Endodermal cell (in vitro differentiated cells): ENCODE results near the gene CSTPP1. TPM values are rescaled to one million over a fixed set of nuclear protein-coding genes. Genes with fewer than 3 reads are reported as not detected.

Experiments
- DNase-seq: peaks from one replicate; pipeline ENCODE4 v3.0.0-alpha.2; 2017
- H3K27ac ChIP-seq: 2 replicates; pipeline ENCODE4 v1.5.1; 2013; ENCODE audit warnings: mild to moderate bottlenecking, low read depth, low read length, moderate library complexity
- H3K27me3 ChIP-seq: 2 replicates; pipeline ENCODE4 v1.6.1; 2013; ENCODE audit warnings: mild to moderate bottlenecking, low read length, moderate library complexity; ENCODE audit not compliant: insufficient read depth, control insufficient read depth, poor library complexity, severe bottlenecking
- H3K36me3 ChIP-seq: 2 replicates; pipeline ENCODE4 v1.7.0; 2013; ENCODE audit warnings: mild to moderate bottlenecking, low read length, moderate library complexity; ENCODE audit not compliant: control insufficient read depth, insufficient read depth
- H3K4me1 ChIP-seq: one replicate; pipeline ENCODE4 v1.7.0; 2013; ENCODE audit warnings: low read length; ENCODE audit not compliant: control insufficient read depth, insufficient read depth
- H3K4me3 ChIP-seq: 2 replicates; pipeline ENCODE4 v1.5.1; 2013; ENCODE audit warnings: mild to moderate bottlenecking, low read length, moderate library complexity
- H3K9ac ChIP-seq: 2 replicates; pipeline ENCODE4 v1.6.1; 2013; ENCODE audit warnings: mild to moderate bottlenecking, low read length, moderate library complexity; ENCODE audit not compliant: poor library complexity, severe bottlenecking; ENCODE audit errors: extremely low read depth
- H3K9me3 ChIP-seq: 2 replicates; pipeline ENCODE4 v1.6.1; 2013; ENCODE audit warnings: mild to moderate bottlenecking, low read length, moderate library complexity; ENCODE audit not compliant: control insufficient read depth
- H3K27ac Mint-ChIP-seq: 2 replicates; pipeline ENCODE4 v1.8.0; 2020; ENCODE audit warnings: mixed read lengths
- H3K27me3 Mint-ChIP-seq: 2 replicates; pipeline ENCODE4 v1.8.0; 2021; ENCODE audit warnings: mild to moderate bottlenecking, mixed read lengths; ENCODE audit not compliant: insufficient read depth
- H3K36me3 Mint-ChIP-seq: 2 replicates; pipeline ENCODE4 v1.8.0; 2020; ENCODE audit warnings: low read depth, mixed read lengths
- H3K4me1 Mint-ChIP-seq: 2 replicates; pipeline ENCODE4 v1.8.0; 2020; ENCODE audit warnings: mixed read lengths
- H3K4me3 Mint-ChIP-seq: 2 replicates; pipeline ENCODE4 v1.8.0; 2020; ENCODE audit warnings: mild to moderate bottlenecking, moderate library complexity, mixed read lengths
- H3K9me3 Mint-ChIP-seq: 2 replicates; pipeline ENCODE4 v1.8.0; 2020; ENCODE audit warnings: mild to moderate bottlenecking, mixed read lengths
- CTCF ChIP-seq: fragments of 200-600 bp; sonication (generic); conservative IDR thresholded peaks from 2 replicates; pipeline ENCODE4 v1.5.0; 2021; ENCODE audit warnings: antibody characterized with exemption, mild to moderate bottlenecking
- WGBS, 2 experiments: methylation state at CpG; one replicate each; pipeline versions ENCODE4 v1.1.5 to v1.1.7; 2013; ENCODE audit warnings: missing lambda C conversion rate in 2 of 2, mixed read lengths in 1 of 2; ENCODE audit not compliant: insufficient coverage in 1 of 2, insufficient read length in 1 of 2; 5-methylcytosine and 5-hydroxymethylcytosine counted together
- total RNA-seq, 2 donors: library from RNA; stranded (reverse); fragmentation: NEBNext Ultra II Directional in 1 of 2; extraction: Animal tissue kit (Norgen Biotek cat#: 25700) in 1 of 2; gene quantifications; 2 replicates in 1 of 2; 3 replicates in 1 of 2; pipeline ENCODE4 v1.2.1, GENCODE V29; 2021

CSTPP1 gene
- total RNA-seq, 2 donors from 2014 or later = 46.7 to 57.6 TPM

GRCh38 chr11:47171061-47171838 is 234.7 kb downstream of the CSTPP1 start:
- Histone ChIP-seq H3K27ac (no peak overlapping the region), H3K9ac (no peak overlapping the region), H3K36me3 (peaks cover 81% of the 10 kb centered on the region), H3K4me3 (no peak overlapping the region), H3K27me3 (no peaks in the 10 kb centered on the region), H3K9me3 (no peaks in the 10 kb centered on the region), H3K4me1 (peaks cover 8% of the 10 kb centered on the region)
- WGBS, 2 experiments = 92 to 94% methylated on average over 10 to 16 of the region's 16 CpGs
- H3K27me3 Mint-ChIP-seq = no peaks in the 10 kb centered on the region
- no peaks in the 10 kb centered on the region for H3K9me3 Mint-ChIP-seq
- no peak for DNase-seq
- peak overlapping the region; percentile 48 for H3K27ac Mint-ChIP-seq
- peaks cover 6% of the 10 kb centered on the region for H3K4me1 Mint-ChIP-seq
- H3K36me3 Mint-ChIP-seq = peaks cover 70% of the 10 kb centered on the region
- TF ChIP-seq CTCF = no peak
- H3K4me3 Mint-ChIP-seq = no peak overlapping the region

DNA sequence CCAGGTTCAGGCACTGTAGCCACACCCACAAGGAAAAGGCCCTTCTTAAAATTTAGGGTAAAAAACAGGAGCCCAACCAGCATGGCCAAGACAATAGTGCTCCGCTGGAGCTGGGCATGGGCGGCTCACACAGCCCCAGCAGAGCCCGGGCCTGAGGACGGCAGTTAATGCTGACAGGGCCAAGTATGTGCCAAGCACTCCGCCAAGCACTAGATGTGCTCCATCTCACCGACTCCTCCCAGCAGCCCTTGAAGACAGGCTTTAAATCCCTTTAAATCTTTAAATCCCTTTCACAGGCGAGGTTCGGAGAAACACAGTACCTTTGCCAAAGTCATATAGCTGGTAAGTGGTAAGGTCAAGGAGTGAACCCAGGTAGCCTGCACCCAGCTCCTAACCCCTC is 235.3 kb downstream of the CSTPP1 start:
- H3K4me1 Mint-ChIP-seq = peaks cover 6% of the 10 kb centered on the region
- H3K36me3 Mint-ChIP-seq = peaks cover 64% of the 10 kb centered on the region
- peaks cover 76% of the 10 kb centered on the region for H3K36me3 ChIP-seq
- H3K27ac ChIP-seq = no peak overlapping the region
- no peaks in the 10 kb centered on the region for H3K9me3 ChIP-seq
- no peak for TF ChIP-seq CTCF
- no peaks in the 10 kb centered on the region for H3K27me3 Mint-ChIP-seq
- no peak overlapping the region for H3K27ac Mint-ChIP-seq
- no peaks in the 10 kb centered on the region for H3K27me3 ChIP-seq
- no peak for DNase-seq
- no peak overlapping the region for H3K4me3 Mint-ChIP-seq
- 85 to 92% methylated on average over 6 to 7 of the region's 8 CpGs for WGBS, 2 experiments
- peaks cover 8% of the 10 kb centered on the region for H3K4me1 ChIP-seq
- H3K9me3 Mint-ChIP-seq = no peaks in the 10 kb centered on the region
- no peak overlapping the region for H3K4me3 ChIP-seq
- H3K9ac ChIP-seq = no peak overlapping the region

GRCh38 chr11:47172740-47173336 is 236.3 kb downstream of the CSTPP1 start:
- 82 to 87% methylated on average over 6 of the region's 6 CpGs for WGBS, 2 experiments
- Mint-ChIP-seq H3K27me3 (no peaks in the 10 kb centered on the region), H3K36me3 (peaks cover 54% of the 10 kb centered on the region), H3K4me3 (no peak overlapping the region), H3K4me1 (peaks cover 6% of the 10 kb centered on the region), H3K9me3 (no peaks in the 10 kb centered on the region), H3K27ac (no peak overlapping the region)
- no peak overlapping the region for H3K4me3 ChIP-seq
- peaks cover 66% of the 10 kb centered on the region for H3K36me3 ChIP-seq
- no peak overlapping the region for H3K9ac ChIP-seq
- TF ChIP-seq CTCF = no peak
- no peak overlapping the region for H3K27ac ChIP-seq
- H3K4me1 ChIP-seq = peaks cover 8% of the 10 kb centered on the region
- no peaks in the 10 kb centered on the region for H3K9me3 ChIP-seq
- no peak for DNase-seq
- no peaks in the 10 kb centered on the region for H3K27me3 ChIP-seq
